Uterus (tissue), 4 donors: ENCODE results near the gene RBM47. TPM values are rescaled to one million over a fixed set of nuclear protein-coding genes. Genes with fewer than 3 reads are reported as not detected.

Experiments
- DNase-seq, 2 donors: peaks; one replicate each; pipeline ENCODE4 v3.0.0-alpha.2; 2019 to 2020
- H3K27ac ChIP-seq, 2 donors: fragments of 200-600 bp; sonication (generic); 1 replicate in 1 of 2; 2 replicates in 1 of 2; pipeline ENCODE4 v1.5.1; 2016 to 2018
- H3K27me3 ChIP-seq, 2 donors: fragments of 200-600 bp; sonication (generic); one replicate each; pipeline ENCODE4 v1.5.1; 2018 to 2019; ENCODE audit warnings: control low read depth in 1 of 2
- H3K36me3 ChIP-seq, 2 donors: fragments of 200-600 bp; sonication (generic); one replicate each; pipeline ENCODE4 v1.5.1; 2019; ENCODE audit warnings: control low read depth in 1 of 2
- H3K4me1 ChIP-seq, 2 donors: fragments of 200-600 bp; sonication (generic); one replicate each; pipeline ENCODE4 v1.5.1; 2018 to 2019; ENCODE audit warnings: control low read depth in 1 of 2
- H3K4me3 ChIP-seq, 2 donors: fragments of 200-600 bp; sonication (generic); 1 replicate in 1 of 2; 2 replicates in 1 of 2; pipeline ENCODE4 v1.5.1; 2018 to 2019; ENCODE audit warnings: mild to moderate bottlenecking in 1 of 2
- H3K9me3 ChIP-seq, 2 donors: fragments of 200-600 bp; sonication (generic); one replicate each; pipeline ENCODE4 v1.5.1; 2019; ENCODE audit warnings: control low read depth in 1 of 2
- CTCF ChIP-seq, 4 experiments: fragments of 200-600 bp in 2 of 4; fragments of 450-650 bp in 2 of 4; sonication (generic) in 2 of 4; IDR thresholded peaks; one replicate each; pipeline ENCODE4 v1.5.1; 2016 to 2019; ENCODE audit warnings: antibody characterized with exemption in 4 of 4, mild to moderate bottlenecking in 2 of 4, moderate library complexity in 1 of 4
- POLR2A ChIP-seq, 2 donors: fragments of 450-650 bp; IDR thresholded peaks; one replicate each; pipeline ENCODE4 v1.6.1; 2016; ENCODE audit warnings: antibody characterized with exemption in 2 of 2, mild to moderate bottlenecking in 1 of 2, moderate library complexity in 1 of 2
- intact Hi-C: fragments of 100-400 bp; cut with DNase I; formaldehyde crosslinking; loops from one replicate; pipeline ENCODE4 v1.15.1; 2023; ENCODE audit warnings: low total_unique reads
- total RNA-seq, 4 donors: library from RNA; depleted of rRNA in 3 of 4; stranded (reverse); fragments of >200 nt in 3 of 4; gene quantifications; one replicate each; pipeline versions ENCODE4 v1.1.0 to v1.2.4, GENCODE V29; 2014 to 2023
- donor health status: DM: yes; HTN: yes; CAD: no.

RBM47 gene
- total RNA-seq, 4 donors from 2014 or later, result 3.8 to 22.3 (median 6.8) TPM

DNA sequence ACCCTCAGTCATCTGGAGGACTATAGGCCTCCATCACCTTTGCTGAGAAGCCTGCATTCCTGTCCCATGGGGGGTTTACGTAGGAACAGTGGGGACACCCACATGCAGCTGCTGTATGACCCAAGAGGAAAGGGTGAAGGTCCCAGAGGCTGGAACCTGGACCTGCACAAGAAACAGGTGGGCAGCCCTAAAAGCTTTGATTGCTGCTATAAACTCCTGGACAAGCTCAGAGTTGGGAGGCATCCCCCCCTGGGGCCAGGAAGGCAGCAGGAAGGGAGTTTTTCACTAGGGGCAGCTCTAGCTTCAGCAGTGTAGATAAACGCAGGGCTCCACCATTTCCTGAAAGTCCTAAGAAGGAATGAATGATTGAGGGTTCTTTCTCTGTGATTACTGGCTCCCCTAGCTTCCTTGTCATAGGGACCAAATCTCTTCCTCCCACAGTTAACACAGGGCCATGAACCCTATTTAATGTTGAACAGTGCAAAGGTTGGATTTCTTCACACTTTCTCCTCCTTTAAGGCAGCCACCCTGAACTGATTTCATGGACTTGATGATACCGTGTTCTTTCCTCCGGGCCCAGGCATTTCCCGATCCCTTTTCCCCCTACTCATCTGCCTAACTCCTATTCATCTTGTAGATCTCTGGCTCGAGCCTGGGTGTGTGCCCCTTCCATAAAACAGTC lies 210.3 kb downstream of the RBM47 start:
- no peaks in the 10 kb centered on the region for H3K36me3 ChIP-seq
- TF ChIP-seq POLR2A (IDR thresholded peaks at IDR 0.05) (no peak), CTCF (IDR thresholded peaks at IDR 0.05) (no peak)
- no peak for DNase-seq
- no peak overlapping the region for H3K27ac ChIP-seq
- H3K4me1 ChIP-seq, result no peaks in the 10 kb centered on the region
- H3K27me3 ChIP-seq, result no peaks in the 10 kb centered on the region
- no peaks in the 10 kb centered on the region for H3K9me3 ChIP-seq
- intact Hi-C loops, result no loop called here
- H3K4me3 ChIP-seq, result no peak overlapping the region

- DNase-seq, result no peak
- no peaks in the 10 kb centered on the region for H3K9me3 ChIP-seq
- no peak overlapping the region for H3K4me3 ChIP-seq
- TF ChIP-seq CTCF (IDR thresholded peaks at IDR 0.05) (no peak), POLR2A (IDR thresholded peaks at IDR 0.05) (no peak)
- no peaks in the 10 kb centered on the region for H3K36me3 ChIP-seq
- intact Hi-C loops, result no loop called here
- H3K4me1 ChIP-seq, result no peaks in the 10 kb centered on the region
- no peaks in the 10 kb centered on the region for H3K27me3 ChIP-seq
- H3K27ac ChIP-seq, result no peak overlapping the region
These were observed 211.0 kb downstream of the RBM47 start for GRCh38 chr4:40418430-40419230.

- Histone ChIP-seq H3K27me3 (no peaks in the 10 kb centered on the region), H3K4me1 (no peaks in the 10 kb centered on the region), H3K9me3 (no peaks in the 10 kb centered on the region), H3K36me3 (no peaks in the 10 kb centered on the region), H3K4me3 (no peak overlapping the region), H3K27ac (no peak overlapping the region)
- TF ChIP-seq POLR2A (IDR thresholded peaks at IDR 0.05) (no peak), CTCF (IDR thresholded peaks at IDR 0.05) (no peak)
- intact Hi-C loops, result no loop called here
- no peak for DNase-seq
These were observed 211.7 kb downstream of the RBM47 start for GRCh38 chr4:40417941-40418340.

DNA sequence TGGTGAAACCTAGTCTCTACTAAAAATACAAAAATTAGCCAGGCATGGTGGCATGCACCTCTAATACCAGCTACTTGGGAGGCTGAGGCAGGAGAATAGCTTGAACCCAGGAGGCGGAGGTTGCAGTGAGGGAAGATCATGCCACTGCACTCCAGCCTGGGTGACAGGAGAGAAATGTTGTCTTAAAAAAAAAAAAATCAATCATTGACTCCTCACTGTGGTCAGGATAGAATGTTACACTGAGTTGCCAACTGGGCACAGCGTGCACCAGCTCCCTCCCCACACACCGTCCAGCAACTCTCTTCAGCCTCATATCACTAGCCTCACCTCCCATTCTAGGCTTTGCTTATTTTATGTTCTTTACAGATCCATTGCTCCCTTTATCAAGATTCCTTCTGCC lies 215.0 kb downstream of the RBM47 start:
- TF ChIP-seq CTCF (IDR thresholded peaks at IDR 0.05) (no peak), POLR2A (IDR thresholded peaks at IDR 0.05) (no peak)
- intact Hi-C loops, result no loop called here
- Histone ChIP-seq H3K9me3 (no peaks in the 10 kb centered on the region), H3K4me3 (no peak overlapping the region), H3K36me3 (no peaks in the 10 kb centered on the region), H3K27ac (no peak overlapping the region), H3K27me3 (no peaks in the 10 kb centered on the region), H3K4me1 (no peaks in the 10 kb centered on the region)
- DNase-seq, result no peak
